H1 (cell line): ENCODE results near the gene VPS13C. TPM values are rescaled to one million over a fixed set of nuclear protein-coding genes. Genes with fewer than 3 reads are reported as not detected.

ENCODE experiments used
- CTCF ChIA-PET: fragments of 300-600 bp; sonication (Branson Sonifier 250); formaldehyde crosslinking; loops from one replicate; lab custom pipeline; 2021; ENCODE audit not compliant: partially characterized antibody; lab: Charles Lee
- POLR2A ChIA-PET: fragments of 300-600 bp; sonication (Branson Sonifier 250); formaldehyde crosslinking; loops from one replicate; lab custom pipeline; 2021; ENCODE audit warnings: inconsistent platforms; ENCODE audit not compliant: partially characterized antibody; lab: Charles Lee
- DNase-seq, 2 experiments: peaks; one replicate each; pipeline versions ENCODE4 v3.0.0 to v3.0.0-alpha.2; 2010 to 2022; ENCODE audit warnings: low spot score in 2 of 2, low read depth in 1 of 2, mixed read lengths in 1 of 2
- FAIRE-seq: peaks from 2 replicates; lab custom pipeline; 2011; peaks lifted over from hg19 to GRCh38; lab: Jason Lieb, UNC
- H2AFZ ChIP-seq: 2 replicates; pipeline ENCODE4 v1.8.1; 2012; ENCODE audit warnings: low read length, inconsistent platforms
- H2AK5ac ChIP-seq: 2 replicates; pipeline ENCODE4 v1.6.1; 2013; ENCODE audit warnings: low read depth, low read length
- H2BK120ac ChIP-seq: replicated peaks from 2 replicates; pipeline ENCODE3; 2013; ENCODE audit warnings: low read depth, low read length, inconsistent platforms
- H2BK12ac ChIP-seq: 2 replicates; pipeline ENCODE4 v1.6.1; 2013; ENCODE audit warnings: low read depth, low read length
- H2BK15ac ChIP-seq: 2 replicates; pipeline ENCODE4 v1.6.1; 2013; ENCODE audit warnings: low read length
- H2BK20ac ChIP-seq: 2 replicates; pipeline ENCODE4 v1.6.1; 2013; ENCODE audit warnings: low read length
- H2BK5ac ChIP-seq: 2 replicates; pipeline ENCODE4 v1.6.1; 2013; ENCODE audit warnings: low read depth, low read length
- H3K14ac ChIP-seq: 2 replicates; pipeline ENCODE4 v1.6.1; 2013; ENCODE audit warnings: inconsistent platforms; ENCODE audit not compliant: insufficient read length
- H3K18ac ChIP-seq: 2 replicates; pipeline ENCODE4 v1.6.1; 2013; ENCODE audit warnings: low read length; ENCODE audit errors: extremely low read depth
- H3K23ac ChIP-seq: 2 replicates; pipeline ENCODE4 v1.6.1; 2013; ENCODE audit warnings: inconsistent platforms; ENCODE audit not compliant: insufficient read length
- H3K23me2 ChIP-seq: 2 replicates; pipeline ENCODE4 v1.6.1; 2013; ENCODE audit warnings: low read depth, low read length
- H3K27ac ChIP-seq: 2 replicates; pipeline ENCODE4 v1.6.1; 2011; ENCODE audit warnings: low read depth, low read length, inconsistent platforms
- H3K27me3 ChIP-seq, 4 experiments: replicated peaks in 1 of 4; 1 replicate in 1 of 4; 2 replicates in 3 of 4; pipeline versions ENCODE4 v1.6.1 to v1.8.1; 2011 to 2013; ENCODE audit warnings: low read length in 3 of 4, mild to moderate bottlenecking in 3 of 4, inconsistent platforms in 2 of 4, mixed read lengths in 2 of 4, moderate library complexity in 1 of 4; ENCODE audit not compliant: control insufficient read depth in 3 of 4, insufficient read depth in 3 of 4; ENCODE audit errors: extremely low read depth in 1 of 4
- H3K36me3 ChIP-seq, 4 experiments: 2 replicates each; pipeline versions ENCODE4 v1.6.1 to v1.8.1; 2011 to 2013; ENCODE audit warnings: mild to moderate bottlenecking in 4 of 4, low read length in 3 of 4, moderate library complexity in 2 of 4, control low read depth in 1 of 4, inconsistent platforms in 1 of 4; ENCODE audit not compliant: insufficient read depth in 4 of 4, control insufficient read depth in 2 of 4
- H3K4ac ChIP-seq: replicated peaks from 2 replicates; pipeline ENCODE3; 2013; ENCODE audit warnings: low read length, low read depth, mixed read lengths, inconsistent platforms; ENCODE audit not compliant: insufficient read length
- H3K4me1 ChIP-seq, 4 experiments: replicated peaks in 1 of 4; 1 replicate in 1 of 4; 2 replicates in 3 of 4; pipeline versions ENCODE4 v1.6.1 to v1.8.1; 2011 to 2013; ENCODE audit warnings: low read length in 3 of 4, inconsistent platforms in 2 of 4, mixed read lengths in 1 of 4; ENCODE audit not compliant: insufficient read depth in 4 of 4, control insufficient read depth in 3 of 4
- H3K4me2 ChIP-seq, 2 experiments: 2 replicates each; pipeline versions ENCODE4 v1.6.1 to v1.8.1; 2011 to 2013; ENCODE audit warnings: low read depth in 2 of 2, low read length in 2 of 2, control low read depth in 1 of 2, inconsistent platforms in 1 of 2, mild to moderate bottlenecking in 1 of 2; ENCODE audit not compliant: insufficient read depth in 1 of 2
- H3K4me3 ChIP-seq, 4 experiments: fragments of 200-600, 300-600 bp in 1 of 4; sonication (generic), shearing (Covaris generic), sonication (Bioruptor Twin) in 1 of 4; 2 replicates each; pipeline versions ENCODE4 v1.5.1 to v1.8.1; 2011 to 2016; ENCODE audit warnings: low read length in 4 of 4, low read depth in 3 of 4, control low read depth in 2 of 4, inconsistent platforms in 2 of 4, mild to moderate bottlenecking in 2 of 4, mixed read lengths in 1 of 4, moderate library complexity in 1 of 4; ENCODE audit not compliant: insufficient read depth in 2 of 4; ENCODE audit errors: extremely low read depth in 1 of 4
- H3K56ac ChIP-seq: replicated peaks from 2 replicates; pipeline ENCODE3; 2013; ENCODE audit warnings: low read depth, mild to moderate bottlenecking, mixed read lengths, low read length, inconsistent platforms; ENCODE audit not compliant: insufficient read length
- H3K79me1 ChIP-seq: 2 replicates; pipeline ENCODE4 v1.6.1; 2013; ENCODE audit warnings: low read depth, low read length, control low read depth
- H3K79me2 ChIP-seq, 2 experiments: 2 replicates each; pipeline versions ENCODE4 v1.6.1 to v1.8.1; 2012 to 2013; ENCODE audit warnings: low read length in 2 of 2, mild to moderate bottlenecking in 2 of 2, inconsistent platforms in 1 of 2; ENCODE audit not compliant: insufficient read depth in 2 of 2, control insufficient read depth in 1 of 2
- H3K9ac ChIP-seq, 4 experiments: replicated peaks in 1 of 4; 1 replicate in 1 of 4; 2 replicates in 3 of 4; pipeline versions ENCODE4 v1.6.1 to v1.8.1; 2011 to 2013; ENCODE audit warnings: low read depth in 3 of 4, low read length in 3 of 4, control low read depth in 2 of 4, mild to moderate bottlenecking in 2 of 4, moderate library complexity in 2 of 4, inconsistent platforms in 1 of 4; ENCODE audit errors: extremely low read depth in 1 of 4
- H3K9me3 ChIP-seq, 2 experiments: 2 replicates each; pipeline versions ENCODE4 v1.6.1 to v1.8.1; 2012 to 2013; ENCODE audit warnings: mild to moderate bottlenecking in 2 of 2, moderate library complexity in 2 of 2, control low read depth in 1 of 2, inconsistent platforms in 1 of 2, low read depth in 1 of 2, low read length in 1 of 2, mixed read lengths in 1 of 2; ENCODE audit not compliant: insufficient read depth in 2 of 2
- H4K20me1 ChIP-seq, 2 experiments: replicated peaks in 1 of 2; 2 replicates each; pipeline versions ENCODE3 to v1.8.1; 2011 to 2013; ENCODE audit warnings: inconsistent platforms in 2 of 2, low read length in 2 of 2, mild to moderate bottlenecking in 1 of 2; ENCODE audit not compliant: insufficient read depth in 2 of 2, control insufficient read depth in 1 of 2
- H4K5ac ChIP-seq: 2 replicates; pipeline ENCODE4 v1.6.1; 2013; ENCODE audit warnings: low read length, low read depth, mixed read lengths, inconsistent platforms; ENCODE audit not compliant: insufficient read length
- H4K8ac ChIP-seq: 2 replicates; pipeline ENCODE4 v1.8.0; 2013; ENCODE audit warnings: mild to moderate bottlenecking, moderate library complexity, low read length, inconsistent platforms; ENCODE audit not compliant: insufficient read depth; ENCODE audit errors: extremely low read depth
- H4K91ac ChIP-seq: replicated peaks from 2 replicates; pipeline ENCODE3; 2013; ENCODE audit warnings: low read length, mixed read lengths, inconsistent platforms; ENCODE audit not compliant: insufficient read length
- CEBPB ChIP-seq: IDR thresholded peaks from 2 replicates; pipeline ENCODE4 v1.6.1; 2012; ENCODE audit warnings: low read depth, low read length
- JUND ChIP-seq: IDR thresholded peaks from 2 replicates; pipeline ENCODE4 v1.6.1; 2011; ENCODE audit warnings: mild to moderate bottlenecking, improper control_type of control experiment, low read length
- WGBS, 2 experiments: shearing (Covaris generic) in 1 of 2; methylation state at CpG; one replicate each; pipeline versions ENCODE4 v1.1.6 to v1.1.7; 2013 to 2015; ENCODE audit warnings: low lambda C conversion rate in 2 of 2, mixed read lengths in 2 of 2, inconsistent platforms in 1 of 2, low coverage in 1 of 2, missing lambda C conversion rate in 1 of 2; ENCODE audit not compliant: insufficient replicate concordance in 2 of 2, insufficient coverage in 1 of 2, insufficient read length in 1 of 2; ENCODE audit errors: extremely low coverage in 1 of 2, missing lambda C conversion rate in 1 of 2; 5-methylcytosine and 5-hydroxymethylcytosine counted together
- polyA plus RNA-seq, 7 experiments: library from polyadenylated mRNA; depleted of rRNA in 3 of 7; stranded (reverse) in 5 of 7; unstranded in 2 of 7; fragments of >200 nt in 5 of 7; fragments of 200-250 nt in 2 of 7; gene quantifications; 1 replicate in 5 of 7; 2 replicates in 1 of 7; 4 replicates in 1 of 7; pipeline versions ENCODE4 v1.2.1 to v1.2.3, GENCODE V29; 2011 to 2013; ENCODE audit warnings: missing spikeins in 2 of 7, mixed read lengths in 2 of 7
- total RNA-seq: library from RNA; stranded (reverse); fragmentation: NEBNext Ultra II Directional; extraction: Animal tissue kit (Norgen Biotek cat#: 25700); gene quantifications from 2 replicates; pipeline ENCODE4 v1.2.1, GENCODE V29; 2021

VPS13C gene
- total and polyA plus RNA-seq, 2 of the 8 experiments (the other 6 are each of a cell fraction or from before 2014, with no cell fraction given): 4.8 to 18.8 TPM

DNA sequence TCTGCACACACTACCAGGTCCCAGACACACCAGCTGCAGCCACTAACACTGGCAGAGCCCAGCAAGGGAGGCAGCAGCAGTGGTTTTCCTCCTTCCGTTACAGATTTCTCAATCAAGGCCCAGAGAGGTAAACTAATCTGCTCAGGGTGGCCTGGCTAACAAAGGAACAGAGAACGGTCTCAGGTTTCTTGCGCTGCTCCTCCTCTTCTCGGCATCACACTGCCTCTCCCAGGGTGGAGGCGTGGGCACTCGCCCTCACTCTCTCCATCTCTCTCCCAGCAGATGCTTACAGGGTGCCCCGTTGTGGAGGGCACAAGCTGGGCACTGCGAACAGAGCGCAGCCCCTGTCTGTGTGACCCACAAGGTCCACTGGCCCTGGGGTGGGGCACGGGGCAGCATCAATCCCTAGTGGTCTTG, 228.7 kb downstream of the VPS13C start:
- H4K91ac ChIP-seq: peak overlapping the region; percentile 61
- ChIA-PET POLR2A (no interaction called here), CTCF (interaction anchor here (0.6 to 4.9 kb wide), 13 partner anchors 10 to 860 kb away, joined by 3 to 56 read pairs (median 4); no protein-coding TSS in a partner anchor)
- H2AFZ ChIP-seq: peak overlapping the region; percentile 98
- DNase-seq (no peak), FAIRE-seq (no peak)
- peak overlapping the region; percentile 72; the same call in 1 of the 2 replicates for H2BK20ac ChIP-seq
- no peak overlapping the region for H4K5ac ChIP-seq
- H3K27ac ChIP-seq: no peak overlapping the region
- no peak overlapping the region for H3K23ac ChIP-seq
- no peak overlapping the region for H3K14ac ChIP-seq
- peaks cover 0 to 9% (median under 1%) of the 10 kb centered on the region in 4 experiments; a peak in 5 of 7 replicates for H3K4me1 ChIP-seq
- H3K4me2 ChIP-seq: peak overlapping the region in 1 of 2 experiments; percentile 19; a peak in 2 of 4 replicates
- no peaks in the 10 kb centered on the region for H3K79me2 ChIP-seq
- peak; percentile 42; the same call in 1 of the 2 replicates for TF ChIP-seq CEBPB
- TF ChIP-seq JUND: no peak
- peak overlapping the region; percentile 29; the same call in 1 of the 2 replicates for H3K18ac ChIP-seq
- H2BK5ac ChIP-seq: no peak overlapping the region; the same call in 1 of the 2 replicates
- H4K20me1 ChIP-seq: no peaks in the 10 kb centered on the region
- H3K23me2 ChIP-seq: no peaks in the 10 kb centered on the region
- no peak overlapping the region for H3K9ac ChIP-seq
- H3K9me3 ChIP-seq: no peaks in the 10 kb centered on the region
- peak overlapping the region; percentile 71; the same call in 1 of the 2 replicates for H2BK12ac ChIP-seq
- no peaks in the 10 kb centered on the region for H3K36me3 ChIP-seq
- H2AK5ac ChIP-seq: no peak overlapping the region
- H2BK120ac ChIP-seq: no peak overlapping the region
- WGBS, 2 experiments: 66% methylated on average over 10 of the region's 10 CpGs; no CpG with 5 or more reads in 1 of the 2 experiments
- H3K79me1 ChIP-seq: no peaks in the 10 kb centered on the region
- H3K27me3 ChIP-seq: no peaks in the 10 kb centered on the region
- H3K4ac ChIP-seq: no peak overlapping the region
- no peak overlapping the region for H3K56ac ChIP-seq
- H4K8ac ChIP-seq: peak overlapping the region; percentile 36; the same call in 1 of the 2 replicates
- H2BK15ac ChIP-seq: peak overlapping the region; percentile 99
- no peak overlapping the region for H3K4me3 ChIP-seq
